HEK293 (cell line): ENCODE results near the gene TBC1D17.

ENCODE experiments used
- CTCF ChIP-seq: fragments of 450-650 bp; formaldehyde crosslinking; IDR thresholded peaks from 2 replicates; pipeline ENCODE4 v1.5.1; 2016; ENCODE audit warnings: missing biosample characterization, missing genetic modification characterization
- PBX3 ChIP-seq: sonication (generic); formaldehyde crosslinking; IDR thresholded peaks from 2 replicates; pipeline ENCODE4 v1.8.1; 2022; ENCODE audit warnings: mild to moderate bottlenecking, moderate library complexity, missing genetic modification reagents
- ZBTB11 ChIP-seq: fragments of 450-650 bp; formaldehyde crosslinking; conservative IDR thresholded peaks from 2 replicates; pipeline ENCODE4 v1.5.1; 2016; ENCODE audit warnings: low read depth, missing biosample characterization, missing genetic modification characterization
- ZBTB7A ChIP-seq: fragments of 450-650 bp; formaldehyde crosslinking; IDR thresholded peaks from 2 replicates; pipeline ENCODE4 v1.5.1; 2016; ENCODE audit warnings: low read depth, missing biosample characterization, missing genetic modification characterization
- ZNF558 ChIP-seq: fragments of 450-650 bp; formaldehyde crosslinking; IDR thresholded peaks from 2 replicates; pipeline ENCODE4 v1.5.1; 2016; ENCODE audit warnings: missing biosample characterization, missing genetic modification characterization
- ZNF639 ChIP-seq: fragments of 450-650 bp; formaldehyde crosslinking; IDR thresholded peaks from 2 replicates; pipeline ENCODE4 v1.5.1; 2016; ENCODE audit warnings: missing biosample characterization, missing genetic modification characterization
- ZSCAN4 ChIP-seq: fragments of 450-650 bp; formaldehyde crosslinking; IDR thresholded peaks from 2 replicates; pipeline ENCODE4 v1.5.1; 2017; ENCODE audit warnings: missing biosample characterization, missing genetic modification characterization

GRCh38 chr19:49832556-49832955, 44.9 kb upstream of the TBC1D17 start:
- TF ChIP-seq ZBTB11 (tag by site-specific recombination) (no peak), PBX3 (CRISPR knock-in tag) (no peak), ZNF558 (no peak), ZBTB7A (tag by site-specific recombination) (no peak), ZNF639 (tag by site-specific recombination) (no peak), CTCF (tag by site-specific recombination) (no peak), ZSCAN4 (tag by site-specific recombination) (no peak)
